NT2/D1 (cell line): ENCODE data around the gene TMIGD2.

Source experiments
- YY1 ChIP-seq: IDR thresholded peaks from 2 replicates; pipeline ENCODE4 v1.6.1; 2011; ENCODE audit not compliant: insufficient read length, insufficient read depth
- ZNF274 ChIP-seq: IDR thresholded peaks from 2 replicates; pipeline ENCODE4 v1.6.1; 2011; ENCODE audit warnings: mild to moderate bottlenecking, low read depth, low read length

GRCh38 chr19:4329858-4330257, 27.7 kb upstream of the TMIGD2 start:
- TF ChIP-seq ZNF274 = no peak
- no peak for TF ChIP-seq YY1
